Neural progenitor cell (in vitro differentiated cells): ENCODE data around the gene MORC2. TPM values are rescaled to one million over a fixed set of nuclear protein-coding genes. Genes with fewer than 3 reads are reported as not detected.

Source experiments
- DNase-seq: peaks from one replicate; pipeline ENCODE4 v3.0.0-alpha.2; 2016; ENCODE audit warnings: low spot score
- H2AFZ ChIP-seq: fragments of 200-600 bp; sonication (generic); replicated peaks from 2 replicates; pipeline ENCODE4 v1.6.1; 2016; ENCODE audit warnings: antibody characterized with exemption
- H3F3A ChIP-seq: fragments of 200-600 bp; sonication (generic); 2 replicates; pipeline ENCODE4 v1.6.1; 2016; ENCODE audit warnings: antibody characterized with exemption, low read depth
- H3K27ac ChIP-seq: fragments of 200-600 bp; sonication (generic); 2 replicates; pipeline ENCODE4 v1.5.1; 2016; ENCODE audit warnings: mild to moderate bottlenecking
- H3K27me3 ChIP-seq: fragments of 200-600 bp; sonication (generic); 2 replicates; pipeline ENCODE4 v1.6.1; 2016; ENCODE audit warnings: mild to moderate bottlenecking, moderate library complexity
- H3K36me3 ChIP-seq: fragments of 200-600 bp; sonication (generic); 2 replicates; pipeline ENCODE4 v1.5.1; 2016
- H3K4me1 ChIP-seq: fragments of 200-600 bp; sonication (generic); 2 replicates; pipeline ENCODE4 v1.6.1; 2016; ENCODE audit warnings: mixed run types
- H3K4me2 ChIP-seq: fragments of 200-600 bp; sonication (generic); 2 replicates; pipeline ENCODE4 v1.6.1; 2016
- H3K4me3 ChIP-seq: fragments of 200-600 bp; sonication (generic); 2 replicates; pipeline ENCODE4 v1.5.1; 2016
- H3K79me2 ChIP-seq: fragments of 200-600 bp; sonication (generic); 2 replicates; pipeline ENCODE4 v1.6.1; 2016; ENCODE audit warnings: low read depth
- H3K9ac ChIP-seq: fragments of 200-600 bp; sonication (generic); 2 replicates; pipeline ENCODE4 v1.6.1; 2016
- H3K9me3 ChIP-seq: fragments of 200-600 bp; sonication (generic); 2 replicates; pipeline ENCODE4 v1.5.1; 2016; ENCODE audit warnings: low read depth
- H4K20me1 ChIP-seq: fragments of 200-600 bp; sonication (generic); 2 replicates; pipeline ENCODE4 v1.6.1; 2016; ENCODE audit warnings: low read depth
- H3K27ac Mint-ChIP-seq: 3 replicates; pipeline ENCODE4 v1.8.0; 2021; ENCODE audit warnings: mixed read lengths
- H3K27me3 Mint-ChIP-seq: 2 replicates; pipeline ENCODE4 v1.8.0; 2022; ENCODE audit warnings: low read depth, mild to moderate bottlenecking, inconsistent platforms, moderate library complexity, mixed read lengths; ENCODE audit not compliant: insufficient read depth
- H3K36me3 Mint-ChIP-seq: 3 replicates; pipeline ENCODE4 v1.8.0; 2021; ENCODE audit warnings: mixed read lengths
- H3K4me1 Mint-ChIP-seq: 3 replicates; pipeline ENCODE4 v1.8.0; 2021; ENCODE audit warnings: mixed read lengths
- H3K4me3 Mint-ChIP-seq: 3 replicates; pipeline ENCODE4 v1.8.0; 2021; ENCODE audit warnings: mild to moderate bottlenecking, moderate library complexity, mixed read lengths
- H3K9me3 Mint-ChIP-seq: 3 replicates; pipeline ENCODE4 v1.8.0; 2020; ENCODE audit warnings: mixed read lengths
- EZH2 ChIP-seq: fragments of 200-600 bp; sonication (generic); IDR thresholded peaks from 2 replicates; pipeline ENCODE4 v1.6.1; 2017; ENCODE audit warnings: antibody characterized with exemption, mild to moderate bottlenecking, moderate library complexity
- EZH2phosphoT487 ChIP-seq: fragments of 200-600 bp; sonication (generic); IDR thresholded peaks from 2 replicates; pipeline ENCODE4 v1.6.1; 2017; ENCODE audit warnings: antibody characterized with exemption
- total RNA-seq: library from RNA; depleted of rRNA; stranded (reverse); fragments of >200 nt; gene quantifications from 2 replicates; pipeline ENCODE4 v1.2.3, GENCODE V29; 2015; ENCODE audit warnings: low replicate concordance
- TF ChIP-seq, protein P1 (sequence below): fragments of 200-600 bp; sonication (generic); IDR thresholded peaks from 2 replicates; pipeline ENCODE4 v1.5.1; 2017; ENCODE audit warnings: antibody characterized with exemption, mild to moderate bottlenecking

The MORC2 gene
- total RNA-seq, 1 donor from 2014 or later = 29.8 TPM

DNA sequence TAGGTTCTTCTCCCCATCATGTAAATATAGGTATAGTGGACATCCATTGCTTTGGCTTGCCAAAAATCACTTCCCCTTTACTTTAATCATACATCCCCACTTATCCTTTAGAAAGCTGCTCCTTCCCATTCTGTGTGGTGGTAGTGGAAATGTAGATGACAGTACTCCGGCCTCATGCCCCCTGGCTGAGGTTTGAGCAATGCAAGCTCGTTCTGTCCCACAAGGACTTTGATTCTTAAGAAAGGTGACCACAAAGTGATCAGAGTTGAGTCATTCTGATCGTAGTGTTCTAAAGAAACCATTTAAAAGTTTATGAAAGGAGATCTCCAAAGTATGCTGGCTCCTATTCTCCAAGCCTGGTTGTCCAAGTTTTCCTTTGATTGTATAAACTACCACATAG, 11.4 kb upstream of the MORC2 start:
- H2AFZ ChIP-seq = no peak overlapping the region
- H3K27me3 ChIP-seq = no peaks in the 10 kb centered on the region
- H3K27me3 Mint-ChIP-seq = peaks cover 8% of the 10 kb centered on the region
- no peak overlapping the region for H3K9ac ChIP-seq
- H3K4me2 ChIP-seq = no peak overlapping the region
- DNase-seq = no peak
- H4K20me1 ChIP-seq = no peaks in the 10 kb centered on the region
- no peak overlapping the region for H3K27ac ChIP-seq
- H3K27ac Mint-ChIP-seq = no peak overlapping the region
- peaks cover 92% of the 10 kb centered on the region for H3K9me3 Mint-ChIP-seq
- no peaks in the 10 kb centered on the region for H3K4me1 ChIP-seq
- TF ChIP-seq, protein P1, sequence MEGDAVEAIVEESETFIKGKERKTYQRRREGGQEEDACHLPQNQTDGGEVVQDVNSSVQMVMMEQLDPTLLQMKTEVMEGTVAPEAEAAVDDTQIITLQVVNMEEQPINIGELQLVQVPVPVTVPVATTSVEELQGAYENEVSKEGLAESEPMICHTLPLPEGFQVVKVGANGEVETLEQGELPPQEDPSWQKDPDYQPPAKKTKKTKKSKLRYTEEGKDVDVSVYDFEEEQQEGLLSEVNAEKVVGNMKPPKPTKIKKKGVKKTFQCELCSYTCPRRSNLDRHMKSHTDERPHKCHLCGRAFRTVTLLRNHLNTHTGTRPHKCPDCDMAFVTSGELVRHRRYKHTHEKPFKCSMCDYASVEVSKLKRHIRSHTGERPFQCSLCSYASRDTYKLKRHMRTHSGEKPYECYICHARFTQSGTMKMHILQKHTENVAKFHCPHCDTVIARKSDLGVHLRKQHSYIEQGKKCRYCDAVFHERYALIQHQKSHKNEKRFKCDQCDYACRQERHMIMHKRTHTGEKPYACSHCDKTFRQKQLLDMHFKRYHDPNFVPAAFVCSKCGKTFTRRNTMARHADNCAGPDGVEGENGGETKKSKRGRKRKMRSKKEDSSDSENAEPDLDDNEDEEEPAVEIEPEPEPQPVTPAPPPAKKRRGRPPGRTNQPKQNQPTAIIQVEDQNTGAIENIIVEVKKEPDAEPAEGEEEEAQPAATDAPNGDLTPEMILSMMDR = no peak
- peaks cover 79% of the 10 kb centered on the region for H3K36me3 Mint-ChIP-seq
- H3K79me2 ChIP-seq = peaks cover 60% of the 10 kb centered on the region
- H3K36me3 ChIP-seq = peaks cover 30% of the 10 kb centered on the region
- H3K4me3 ChIP-seq = no peak overlapping the region
- H3K4me3 Mint-ChIP-seq = no peak overlapping the region
- H3K9me3 ChIP-seq = peaks cover 32% of the 10 kb centered on the region
- no peaks in the 10 kb centered on the region for H3K4me1 Mint-ChIP-seq
- peaks cover 16% of the 10 kb centered on the region for H3F3A ChIP-seq

DNA sequence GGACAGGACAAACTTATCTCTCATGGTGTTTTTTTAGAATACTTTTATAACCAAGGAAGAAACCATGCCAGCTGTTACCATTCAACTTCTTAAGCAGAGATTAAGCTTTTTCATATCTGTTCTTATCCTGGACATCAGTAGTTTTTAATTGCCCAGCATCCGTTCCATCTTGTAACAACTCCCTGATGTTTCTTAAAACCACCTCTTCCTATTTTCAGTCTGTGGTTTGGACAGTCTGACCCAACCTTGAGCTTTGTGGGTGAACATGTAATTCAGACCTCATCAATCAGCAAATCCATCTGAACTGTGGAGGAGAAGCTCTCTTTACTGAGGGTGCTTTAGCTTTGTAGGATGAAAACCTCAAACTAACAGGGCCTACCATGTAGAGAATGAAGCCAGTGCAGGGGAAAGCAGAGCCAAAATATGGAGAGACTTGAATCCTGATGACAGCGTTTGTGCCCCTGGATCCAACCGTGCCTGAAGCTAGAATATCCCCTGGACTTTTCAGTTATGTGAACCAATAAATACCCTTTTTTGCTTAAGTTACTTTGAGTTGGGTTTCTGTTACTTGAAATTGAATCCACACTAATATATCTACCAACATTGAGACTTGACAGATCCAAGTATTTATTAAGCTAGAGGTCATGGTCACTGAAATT, 9.9 kb upstream of the MORC2 start:
- Mint-ChIP-seq H3K36me3 (peaks cover 83% of the 10 kb centered on the region), H3K27ac (no peak overlapping the region), H3K4me3 (no peak overlapping the region), H3K4me1 (no peaks in the 10 kb centered on the region), H3K9me3 (peaks cover 92% of the 10 kb centered on the region), H3K27me3 (peaks cover 8% of the 10 kb centered on the region)
- no peak overlapping the region for H3K4me3 ChIP-seq
- H3K36me3 ChIP-seq = peaks cover 45% of the 10 kb centered on the region
- H3K4me2 ChIP-seq = no peak overlapping the region
- H3K9me3 ChIP-seq = peaks cover 40% of the 10 kb centered on the region
- no peak overlapping the region for H3K9ac ChIP-seq
- no peak overlapping the region for H2AFZ ChIP-seq
- peaks cover 75% of the 10 kb centered on the region for H3K79me2 ChIP-seq
- no peak overlapping the region for H3K27ac ChIP-seq
- H4K20me1 ChIP-seq = no peaks in the 10 kb centered on the region
- peaks cover 16% of the 10 kb centered on the region for H3F3A ChIP-seq
- H3K27me3 ChIP-seq = no peaks in the 10 kb centered on the region
- no peak for TF ChIP-seq EZH2
- no peak for DNase-seq
- H3K4me1 ChIP-seq = no peaks in the 10 kb centered on the region

DNA sequence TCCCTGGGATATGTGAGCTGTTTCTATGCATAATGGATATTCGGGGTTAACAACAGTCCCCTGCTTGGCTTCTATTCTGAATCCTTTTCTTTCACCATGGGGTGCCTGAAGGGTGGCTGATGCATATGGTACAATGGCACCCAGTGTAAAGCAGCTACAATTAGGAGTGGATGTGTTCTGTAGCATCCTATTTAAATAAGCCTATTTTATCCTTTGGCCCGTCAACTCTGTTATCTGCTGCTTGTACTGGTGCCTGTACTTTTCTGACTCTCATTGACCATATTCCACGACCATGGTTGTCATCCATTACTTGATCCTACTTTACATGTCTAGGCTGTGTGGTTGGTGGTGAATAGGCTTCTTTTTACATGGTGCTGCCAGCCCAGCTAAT, 1.8 kb upstream of the MORC2 start:
- Histone ChIP-seq H3K4me2 (peak overlapping the region; percentile 93), H3K9ac (peak overlapping the region; percentile 89), H3K36me3 (peaks cover 65% of the 10 kb centered on the region), H3K4me1 (peaks cover 30% of the 10 kb centered on the region), H3K9me3 (peaks cover 48% of the 10 kb centered on the region), H2AFZ (no peak overlapping the region), H4K20me1 (peaks cover 25% of the 10 kb centered on the region), H3K4me3 (peak overlapping the region; percentile 92), H3K27me3 (no peaks in the 10 kb centered on the region), H3K79me2 (peaks cover 96% of the 10 kb centered on the region), H3F3A (peaks cover 4% of the 10 kb centered on the region), H3K27ac (no peak overlapping the region)
- Mint-ChIP-seq H3K27ac (peak overlapping the region; percentile 21), H3K9me3 (peaks cover 86% of the 10 kb centered on the region), H3K4me1 (peaks cover 17% of the 10 kb centered on the region), H3K4me3 (peak overlapping the region; percentile 95), H3K36me3 (peaks cover 85% of the 10 kb centered on the region), H3K27me3 (peaks cover 7% of the 10 kb centered on the region)
- no peak for DNase-seq
- TF ChIP-seq EZH2 (no peak), EZH2phosphoT487 (no peak)
- TF ChIP-seq, protein P1 = no peak
